H1 (cell line): Measurements from ENCODE around the gene RBP3. TPM values are rescaled to one million over a fixed set of nuclear protein-coding genes. Genes with fewer than 3 reads are reported as not detected.

Experiments used
- CTCF ChIA-PET: fragments of 300-600 bp; sonication (Branson Sonifier 250); formaldehyde crosslinking; loops from one replicate; lab custom pipeline; 2021; ENCODE audit not compliant: partially characterized antibody; lab: Charles Lee
- POLR2A ChIA-PET: fragments of 300-600 bp; sonication (Branson Sonifier 250); formaldehyde crosslinking; loops from one replicate; lab custom pipeline; 2021; ENCODE audit warnings: inconsistent platforms; ENCODE audit not compliant: partially characterized antibody; lab: Charles Lee
- DNase-seq, 2 experiments: peaks; one replicate each; pipeline versions ENCODE4 v3.0.0 to v3.0.0-alpha.2; 2010 to 2022; ENCODE audit warnings: low spot score in 2 of 2, low read depth in 1 of 2, mixed read lengths in 1 of 2
- FAIRE-seq: peaks from 2 replicates; lab custom pipeline; 2011; peaks lifted over from hg19 to GRCh38; lab: Jason Lieb, UNC
- H2AFZ ChIP-seq: 2 replicates; pipeline ENCODE4 v1.8.1; 2012; ENCODE audit warnings: low read length, inconsistent platforms
- H2AK5ac ChIP-seq: 2 replicates; pipeline ENCODE4 v1.6.1; 2013; ENCODE audit warnings: low read depth, low read length
- H2BK120ac ChIP-seq: replicated peaks from 2 replicates; pipeline ENCODE3; 2013; ENCODE audit warnings: low read depth, low read length, inconsistent platforms
- H2BK12ac ChIP-seq: 2 replicates; pipeline ENCODE4 v1.6.1; 2013; ENCODE audit warnings: low read depth, low read length
- H2BK15ac ChIP-seq: 2 replicates; pipeline ENCODE4 v1.6.1; 2013; ENCODE audit warnings: low read length
- H2BK20ac ChIP-seq: 2 replicates; pipeline ENCODE4 v1.6.1; 2013; ENCODE audit warnings: low read length
- H2BK5ac ChIP-seq: 2 replicates; pipeline ENCODE4 v1.6.1; 2013; ENCODE audit warnings: low read depth, low read length
- H3K14ac ChIP-seq: 2 replicates; pipeline ENCODE4 v1.6.1; 2013; ENCODE audit warnings: inconsistent platforms; ENCODE audit not compliant: insufficient read length
- H3K18ac ChIP-seq: 2 replicates; pipeline ENCODE4 v1.6.1; 2013; ENCODE audit warnings: low read length; ENCODE audit errors: extremely low read depth
- H3K23ac ChIP-seq: 2 replicates; pipeline ENCODE4 v1.6.1; 2013; ENCODE audit warnings: inconsistent platforms; ENCODE audit not compliant: insufficient read length
- H3K23me2 ChIP-seq: 2 replicates; pipeline ENCODE4 v1.6.1; 2013; ENCODE audit warnings: low read depth, low read length
- H3K27ac ChIP-seq: 2 replicates; pipeline ENCODE4 v1.6.1; 2011; ENCODE audit warnings: low read depth, low read length, inconsistent platforms
- H3K27me3 ChIP-seq, 4 experiments: replicated peaks in 1 of 4; 1 replicate in 1 of 4; 2 replicates in 3 of 4; pipeline versions ENCODE4 v1.6.1 to v1.8.1; 2011 to 2013; ENCODE audit warnings: low read length in 3 of 4, mild to moderate bottlenecking in 3 of 4, inconsistent platforms in 2 of 4, mixed read lengths in 2 of 4, moderate library complexity in 1 of 4; ENCODE audit not compliant: control insufficient read depth in 3 of 4, insufficient read depth in 3 of 4; ENCODE audit errors: extremely low read depth in 1 of 4
- H3K36me3 ChIP-seq, 4 experiments: 2 replicates each; pipeline versions ENCODE4 v1.6.1 to v1.8.1; 2011 to 2013; ENCODE audit warnings: mild to moderate bottlenecking in 4 of 4, low read length in 3 of 4, moderate library complexity in 2 of 4, control low read depth in 1 of 4, inconsistent platforms in 1 of 4; ENCODE audit not compliant: insufficient read depth in 4 of 4, control insufficient read depth in 2 of 4
- H3K4ac ChIP-seq: replicated peaks from 2 replicates; pipeline ENCODE3; 2013; ENCODE audit warnings: low read length, low read depth, mixed read lengths, inconsistent platforms; ENCODE audit not compliant: insufficient read length
- H3K4me1 ChIP-seq, 4 experiments: replicated peaks in 1 of 4; 1 replicate in 1 of 4; 2 replicates in 3 of 4; pipeline versions ENCODE4 v1.6.1 to v1.8.1; 2011 to 2013; ENCODE audit warnings: low read length in 3 of 4, inconsistent platforms in 2 of 4, mixed read lengths in 1 of 4; ENCODE audit not compliant: insufficient read depth in 4 of 4, control insufficient read depth in 3 of 4
- H3K4me2 ChIP-seq, 2 experiments: 2 replicates each; pipeline versions ENCODE4 v1.6.1 to v1.8.1; 2011 to 2013; ENCODE audit warnings: low read depth in 2 of 2, low read length in 2 of 2, control low read depth in 1 of 2, inconsistent platforms in 1 of 2, mild to moderate bottlenecking in 1 of 2; ENCODE audit not compliant: insufficient read depth in 1 of 2
- H3K4me3 ChIP-seq, 4 experiments: fragments of 200-600, 300-600 bp in 1 of 4; sonication (generic), shearing (Covaris generic), sonication (Bioruptor Twin) in 1 of 4; 2 replicates each; pipeline versions ENCODE4 v1.5.1 to v1.8.1; 2011 to 2016; ENCODE audit warnings: low read length in 4 of 4, low read depth in 3 of 4, control low read depth in 2 of 4, inconsistent platforms in 2 of 4, mild to moderate bottlenecking in 2 of 4, mixed read lengths in 1 of 4, moderate library complexity in 1 of 4; ENCODE audit not compliant: insufficient read depth in 2 of 4; ENCODE audit errors: extremely low read depth in 1 of 4
- H3K56ac ChIP-seq: replicated peaks from 2 replicates; pipeline ENCODE3; 2013; ENCODE audit warnings: low read depth, mild to moderate bottlenecking, mixed read lengths, low read length, inconsistent platforms; ENCODE audit not compliant: insufficient read length
- H3K79me1 ChIP-seq: 2 replicates; pipeline ENCODE4 v1.6.1; 2013; ENCODE audit warnings: low read depth, low read length, control low read depth
- H3K79me2 ChIP-seq, 2 experiments: 2 replicates each; pipeline versions ENCODE4 v1.6.1 to v1.8.1; 2012 to 2013; ENCODE audit warnings: low read length in 2 of 2, mild to moderate bottlenecking in 2 of 2, inconsistent platforms in 1 of 2; ENCODE audit not compliant: insufficient read depth in 2 of 2, control insufficient read depth in 1 of 2
- H3K9ac ChIP-seq, 4 experiments: replicated peaks in 1 of 4; 1 replicate in 1 of 4; 2 replicates in 3 of 4; pipeline versions ENCODE4 v1.6.1 to v1.8.1; 2011 to 2013; ENCODE audit warnings: low read depth in 3 of 4, low read length in 3 of 4, control low read depth in 2 of 4, mild to moderate bottlenecking in 2 of 4, moderate library complexity in 2 of 4, inconsistent platforms in 1 of 4; ENCODE audit errors: extremely low read depth in 1 of 4
- H3K9me3 ChIP-seq, 2 experiments: 2 replicates each; pipeline versions ENCODE4 v1.6.1 to v1.8.1; 2012 to 2013; ENCODE audit warnings: mild to moderate bottlenecking in 2 of 2, moderate library complexity in 2 of 2, control low read depth in 1 of 2, inconsistent platforms in 1 of 2, low read depth in 1 of 2, low read length in 1 of 2, mixed read lengths in 1 of 2; ENCODE audit not compliant: insufficient read depth in 2 of 2
- H4K20me1 ChIP-seq, 2 experiments: replicated peaks in 1 of 2; 2 replicates each; pipeline versions ENCODE3 to v1.8.1; 2011 to 2013; ENCODE audit warnings: inconsistent platforms in 2 of 2, low read length in 2 of 2, mild to moderate bottlenecking in 1 of 2; ENCODE audit not compliant: insufficient read depth in 2 of 2, control insufficient read depth in 1 of 2
- H4K5ac ChIP-seq: 2 replicates; pipeline ENCODE4 v1.6.1; 2013; ENCODE audit warnings: low read length, low read depth, mixed read lengths, inconsistent platforms; ENCODE audit not compliant: insufficient read length
- H4K8ac ChIP-seq: 2 replicates; pipeline ENCODE4 v1.8.0; 2013; ENCODE audit warnings: mild to moderate bottlenecking, moderate library complexity, low read length, inconsistent platforms; ENCODE audit not compliant: insufficient read depth; ENCODE audit errors: extremely low read depth
- H4K91ac ChIP-seq: replicated peaks from 2 replicates; pipeline ENCODE3; 2013; ENCODE audit warnings: low read length, mixed read lengths, inconsistent platforms; ENCODE audit not compliant: insufficient read length
- EZH2 ChIP-seq: fragments of 200-600 bp; sonication (generic); IDR thresholded peaks from 2 replicates; pipeline ENCODE4 v1.7.1; 2012; ENCODE audit warnings: low read depth, mild to moderate bottlenecking, moderate library complexity, low read length, inconsistent platforms; ENCODE audit not compliant: severe bottlenecking
- GTF2F1 ChIP-seq: IDR thresholded peaks from 2 replicates; pipeline ENCODE4 v1.6.1; 2012; ENCODE audit warnings: low read depth, low read length, improper control_type of control experiment, borderline replicate concordance
- MAFK ChIP-seq: IDR thresholded peaks from 2 replicates; pipeline ENCODE4 v1.6.1; 2012; ENCODE audit warnings: low read depth, mild to moderate bottlenecking, improper control_type of control experiment, low read length
- PHF8 ChIP-seq: fragments of 200-600 bp; sonication (generic); conservative IDR thresholded peaks from 2 replicates; pipeline ENCODE4 v1.7.1; 2012; ENCODE audit warnings: low read depth, mild to moderate bottlenecking, inconsistent platforms, low read length, moderate library complexity
- ZNF274 ChIP-seq: IDR thresholded peaks from 2 replicates; pipeline ENCODE4 v1.7.0; 2012; ENCODE audit warnings: low read length, borderline replicate concordance; ENCODE audit errors: extremely low read depth
- WGBS, 2 experiments: shearing (Covaris generic) in 1 of 2; methylation state at CpG; one replicate each; pipeline versions ENCODE4 v1.1.6 to v1.1.7; 2013 to 2015; ENCODE audit warnings: low lambda C conversion rate in 2 of 2, mixed read lengths in 2 of 2, inconsistent platforms in 1 of 2, low coverage in 1 of 2, missing lambda C conversion rate in 1 of 2; ENCODE audit not compliant: insufficient replicate concordance in 2 of 2, insufficient coverage in 1 of 2, insufficient read length in 1 of 2; ENCODE audit errors: extremely low coverage in 1 of 2, missing lambda C conversion rate in 1 of 2; 5-methylcytosine and 5-hydroxymethylcytosine counted together
- polyA plus RNA-seq, 7 experiments: library from polyadenylated mRNA; depleted of rRNA in 3 of 7; stranded (reverse) in 5 of 7; unstranded in 2 of 7; fragments of >200 nt in 5 of 7; fragments of 200-250 nt in 2 of 7; gene quantifications; 1 replicate in 5 of 7; 2 replicates in 1 of 7; 4 replicates in 1 of 7; pipeline versions ENCODE4 v1.2.1 to v1.2.3, GENCODE V29; 2011 to 2013; ENCODE audit warnings: missing spikeins in 2 of 7, mixed read lengths in 2 of 7
- total RNA-seq: library from RNA; stranded (reverse); fragmentation: NEBNext Ultra II Directional; extraction: Animal tissue kit (Norgen Biotek cat#: 25700); gene quantifications from 2 replicates; pipeline ENCODE4 v1.2.1, GENCODE V29; 2021

Gene RBP3
- total and polyA plus RNA-seq, 2 of the 8 experiments (the other 6 are each of a cell fraction or from before 2014, with no cell fraction given), result not detected

- Histone ChIP-seq H2BK5ac (no peak overlapping the region), H2BK15ac (no peak overlapping the region), H3K4ac (no peak overlapping the region), H3K23ac (no peak overlapping the region), H3K23me2 (no peaks in the 10 kb centered on the region), H3K36me3 (no peaks in the 10 kb centered on the region), H3K4me3 (no peak overlapping the region), H2BK12ac (no peak overlapping the region), H2AK5ac (no peak overlapping the region), H3K27me3 (no peaks in the 10 kb centered on the region; a peak in 1 of 7 replicates), H4K20me1 (no peaks in the 10 kb centered on the region), H3K4me2 (no peak overlapping the region), H2BK120ac (no peak overlapping the region), H3K9me3 (no peaks in the 10 kb centered on the region), H2AFZ (peak overlapping the region; percentile 82), H4K8ac (no peak overlapping the region), H3K79me2 (no peaks in the 10 kb centered on the region), H3K4me1 (no peaks in the 10 kb centered on the region), H3K79me1 (no peaks in the 10 kb centered on the region), H2BK20ac (no peak overlapping the region), H3K18ac (no peak overlapping the region), H4K91ac (no peak overlapping the region), H4K5ac (no peak overlapping the region), H3K56ac (no peak overlapping the region), H3K27ac (no peak overlapping the region), H3K14ac (no peak overlapping the region), H3K9ac (no peak overlapping the region)
- POLR2A ChIA-PET, result no interaction called here
- CTCF ChIA-PET, result interaction anchor here (0.8 to 4.6 kb wide), 5 partner anchors 16 to 324 kb away, joined by 3 to 19 read pairs (median 4); no protein-coding TSS in a partner anchor
- FAIRE-seq (no peak), DNase-seq (no peak)
- 76% methylated on average over 9 of the region's 9 CpGs; no CpG with 5 or more reads in 1 of the 2 experiments for WGBS, 2 experiments
- TF ChIP-seq PHF8 (no peak), ZNF274 (no peak), EZH2 (no peak), MAFK (no peak), GTF2F1 (no peak)
Observed at GRCh38 chr10:47318706-47319105, 29.5 kb upstream of the RBP3 start.
